MM.1S (cell line): ENCODE results near the gene HCFC2.

Source experiments
- DNase-seq: peaks from one replicate; pipeline ENCODE4 v3.0.0-alpha.2; 2015
- H2AFZ ChIP-seq: fragments of 300-600 bp; sonication (generic); 2 replicates; pipeline ENCODE4 v1.6.0; 2016; ENCODE audit warnings: antibody characterized with exemption, low read length
- H3F3A ChIP-seq: fragments of 300-600 bp; sonication (generic); 2 replicates; pipeline ENCODE4 v1.6.1; 2016; ENCODE audit warnings: mild to moderate bottlenecking, antibody characterized with exemption, low read length, moderate library complexity, mixed read lengths; ENCODE audit not compliant: insufficient read depth
- H3K27ac ChIP-seq: fragments of 300-600 bp; sonication (generic); 2 replicates; pipeline ENCODE4 v1.5.1; 2016; ENCODE audit warnings: mild to moderate bottlenecking, low read length
- H3K27me3 ChIP-seq: fragments of 300-600 bp; sonication (generic); replicated peaks from 2 replicates; pipeline ENCODE4 v1.6.0; 2016; ENCODE audit warnings: low read length; ENCODE audit not compliant: insufficient read depth
- H3K36me3 ChIP-seq: fragments of 300-600 bp; sonication (generic); replicated peaks from 2 replicates; pipeline ENCODE4 v1.6.1; 2016; ENCODE audit warnings: mild to moderate bottlenecking, low read length, mixed read lengths; ENCODE audit not compliant: insufficient read depth
- H3K4me1 ChIP-seq: fragments of 300-600 bp; sonication (generic); 2 replicates; pipeline ENCODE4 v1.6.1; 2016; ENCODE audit warnings: low read length, mixed read lengths
- H3K4me2 ChIP-seq: fragments of 300-600 bp; sonication (generic); 2 replicates; pipeline ENCODE4 v1.6.0; 2016; ENCODE audit warnings: low read depth, low read length
- H3K4me3 ChIP-seq: fragments of 300-600 bp; sonication (generic); 2 replicates; pipeline ENCODE4 v1.5.1; 2016; ENCODE audit warnings: low read length, mixed read lengths
- H3K79me2 ChIP-seq: fragments of 300-600 bp; sonication (generic); 2 replicates; pipeline ENCODE4 v1.6.1; 2016; ENCODE audit warnings: mixed run types, low read length, mixed read lengths
- H3K9ac ChIP-seq: fragments of 300-600 bp; sonication (generic); 2 replicates; pipeline ENCODE4 v1.6.1; 2016; ENCODE audit warnings: low read length, mixed read lengths
- H3K9me2 ChIP-seq: fragments of 300-600 bp; sonication (generic); replicated peaks from 2 replicates; pipeline ENCODE4 v1.6.1; 2016; ENCODE audit warnings: mild to moderate bottlenecking, low read length, mixed read lengths; ENCODE audit not compliant: insufficient read depth
- H3K9me3 ChIP-seq: fragments of 300-600 bp; sonication (generic); replicated peaks from 2 replicates; pipeline ENCODE4 v1.6.1; 2016; ENCODE audit warnings: mild to moderate bottlenecking, low read length, mixed read lengths; ENCODE audit not compliant: insufficient read depth
- H4K20me1 ChIP-seq: fragments of 300-600 bp; sonication (generic); 2 replicates; pipeline ENCODE4 v1.6.1; 2016; ENCODE audit warnings: mild to moderate bottlenecking, low read length, moderate library complexity, mixed read lengths; ENCODE audit not compliant: insufficient read depth
- CTCF ChIP-seq: fragments of 300-600 bp; sonication (generic); IDR thresholded peaks from 2 replicates; pipeline ENCODE4 v1.5.1; 2016; ENCODE audit warnings: antibody characterized with exemption, low read length, mixed read lengths
- EZH2 ChIP-seq: fragments of 300-600 bp; sonication (generic); optimal IDR thresholded peaks from 2 replicates; pipeline ENCODE3; 2017; ENCODE audit warnings: low read depth, mild to moderate bottlenecking, antibody characterized with exemption, low read length, mixed read lengths
- EZH2phosphoT487 ChIP-seq: fragments of 300-600 bp; sonication (generic); IDR thresholded peaks from 2 replicates; pipeline ENCODE4 v1.6.1; 2018; ENCODE audit warnings: antibody characterized with exemption, low read length

The HCFC2 gene

GRCh38 chr12:104136577-104136976 lies 72.2 kb downstream of the HCFC2 start:
- H3K9me2 ChIP-seq = no peaks in the 10 kb centered on the region
- peaks cover 56% of the 10 kb centered on the region for H3K79me2 ChIP-seq
- H3F3A ChIP-seq = peaks cover 7% of the 10 kb centered on the region
- no peaks in the 10 kb centered on the region for H3K27me3 ChIP-seq
- peak overlapping the region; percentile 85 for H3K9ac ChIP-seq
- H3K27ac ChIP-seq = peak overlapping the region; percentile 75; the same call in 1 of the 2 replicates
- peaks cover 7% of the 10 kb centered on the region; the same call in 1 of the 2 replicates for H3K36me3 ChIP-seq
- no peaks in the 10 kb centered on the region for H3K9me3 ChIP-seq
- H4K20me1 ChIP-seq = no peaks in the 10 kb centered on the region
- H3K4me3 ChIP-seq = peak overlapping the region; percentile 73
- H2AFZ ChIP-seq = peak overlapping the region; percentile 46; the same call in 1 of the 2 replicates
- H3K4me2 ChIP-seq = peak overlapping the region; percentile 92
- TF ChIP-seq CTCF (no peak), EZH2phosphoT487 (no peak), EZH2 (no peak)
- peaks cover 18% of the 10 kb centered on the region for H3K4me1 ChIP-seq
- DNase-seq = no peak

DNA sequence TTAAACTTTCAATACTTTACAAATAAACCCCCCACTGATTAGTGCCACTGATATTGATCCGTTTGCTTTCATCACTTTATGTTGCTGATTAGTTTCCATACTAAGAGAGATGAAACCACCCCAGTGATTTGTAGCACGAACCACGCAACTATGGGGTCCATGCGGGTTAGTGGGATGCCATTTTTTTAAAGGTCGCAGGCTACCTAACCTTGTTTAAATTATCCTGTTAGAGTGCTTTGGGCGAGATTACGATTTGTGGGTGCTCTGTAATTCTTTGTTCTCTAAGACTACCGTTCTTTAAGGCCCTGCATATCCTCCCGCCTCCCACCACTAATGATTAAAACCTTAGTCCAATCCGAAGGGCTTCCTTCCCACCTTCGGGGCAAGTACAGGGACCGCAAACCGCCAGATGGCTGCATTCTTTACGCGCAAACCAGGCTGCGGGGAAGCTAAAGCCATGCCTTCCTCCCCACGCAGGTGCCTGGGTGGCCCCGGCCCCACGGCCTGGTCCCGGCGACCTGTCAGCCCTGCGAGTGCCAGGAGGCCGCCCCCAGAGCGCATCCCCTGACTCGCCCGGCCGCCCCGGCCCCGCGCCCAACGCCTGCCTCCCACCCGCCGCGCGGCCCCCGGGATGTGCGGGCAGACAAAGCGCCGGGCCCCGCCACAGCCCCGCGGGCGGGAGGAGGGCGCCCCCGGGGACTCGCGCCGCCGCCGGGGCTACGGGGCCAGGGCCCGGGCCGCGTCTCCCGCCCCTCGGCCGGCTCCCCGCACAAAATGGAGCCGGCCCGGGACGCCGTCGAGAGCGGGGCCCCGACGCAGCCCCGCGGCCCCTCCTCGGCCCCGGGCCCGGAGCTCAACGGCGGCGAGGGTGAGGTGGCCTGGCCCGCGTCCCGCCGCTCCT lies 72.9 kb downstream of the HCFC2 start:
- Histone ChIP-seq H3K4me2 (peak overlapping the region; percentile 92), H3K4me3 (peak overlapping the region; percentile 73), H3K36me3 (peaks cover 7% of the 10 kb centered on the region; the same call in 1 of the 2 replicates), H3F3A (peaks cover 7% of the 10 kb centered on the region), H2AFZ (peak overlapping the region; percentile 46), H3K27me3 (no peaks in the 10 kb centered on the region), H3K9me2 (no peaks in the 10 kb centered on the region), H3K9ac (peak overlapping the region; percentile 85), H3K27ac (peak overlapping the region; percentile 75; the same call in 1 of the 2 replicates), H4K20me1 (no peaks in the 10 kb centered on the region), H3K79me2 (peaks cover 49% of the 10 kb centered on the region), H3K4me1 (peaks cover 18% of the 10 kb centered on the region), H3K9me3 (no peaks in the 10 kb centered on the region)
- TF ChIP-seq EZH2 (no peak), EZH2phosphoT487 (no peak)
- peak; percentile 80 for DNase-seq

- no peak for TF ChIP-seq EZH2
- TF ChIP-seq EZH2phosphoT487 = no peak
- no peak for TF ChIP-seq CTCF
- Histone ChIP-seq H3K27ac (peak within 1 kb of the TSS; percentile 75; the same call in 1 of the 2 replicates), H3K27me3 (no peaks in the 10 kb centered on the region), H3K4me3 (peak within 1 kb of the TSS; percentile 73), H3K9me2 (no peaks in the 10 kb centered on the region), H3K4me1 (peaks cover 18% of the 10 kb centered on the region), H3K9me3 (no peaks in the 10 kb centered on the region), H3K9ac (peak within 1 kb of the TSS; percentile 85), H3F3A (peaks cover 7% of the 10 kb centered on the region), H4K20me1 (no peaks in the 10 kb centered on the region), H3K79me2 (peaks cover 41% of the 10 kb centered on the region), H3K4me2 (peak within 1 kb of the TSS; percentile 92), H2AFZ (peak within 1 kb of the TSS; percentile 93), H3K36me3 (peaks cover 7% of the 10 kb centered on the region; the same call in 1 of the 2 replicates)
- DNase-seq = peak; percentile 96
These were observed 73.8 kb downstream of the HCFC2 start, which contains the start of gene NFYB for GRCh38 chr12:104137902-104138796. Gene NFYB (minus strand): TSS chr12:104138210. CDS start chr12:104135453, 2,757 bp downstream.
